Aorta (tissue), 5 donors: ENCODE data around the gene ACTR3. TPM values are rescaled to one million over a fixed set of nuclear protein-coding genes. Genes with fewer than 3 reads are reported as not detected.

Source experiments
- ATAC-seq: fragments of 200-7000 bp; cut with Tn5 transposase; one replicate; pipeline ENCODE4 v1.9.1; 2022; ENCODE audit warnings: moderate library complexity; ENCODE audit not compliant: low FRiP score
- DNase-seq, 2 donors: peaks; one replicate each; pipeline ENCODE4 v3.0.0-alpha.2; 2020
- H3K27ac ChIP-seq, 2 donors: one replicate each; pipeline ENCODE4 v1.5.1; 2013; ENCODE audit warnings: low read length in 2 of 2, mild to moderate bottlenecking in 2 of 2, moderate library complexity in 2 of 2, control low read depth in 1 of 2, inconsistent platforms in 1 of 2, low read depth in 1 of 2
- H3K27me3 ChIP-seq, 2 donors: one replicate each; pipeline ENCODE4 v1.6.1; 2013; ENCODE audit warnings: control low read depth in 1 of 2, low read length in 1 of 2, mild to moderate bottlenecking in 1 of 2, moderate library complexity in 1 of 2; ENCODE audit not compliant: insufficient read depth in 2 of 2, control insufficient read depth in 1 of 2
- H3K36me3 ChIP-seq, 2 donors: one replicate each; pipeline ENCODE4 v1.6.1; 2013; ENCODE audit warnings: control low read depth in 1 of 2, low read length in 1 of 2, mild to moderate bottlenecking in 1 of 2; ENCODE audit not compliant: insufficient read depth in 2 of 2, control insufficient read depth in 1 of 2
- H3K4me1 ChIP-seq, 2 donors: one replicate each; pipeline ENCODE4 v1.6.1; 2013; ENCODE audit warnings: low read length in 2 of 2, control low read depth in 1 of 2, mild to moderate bottlenecking in 1 of 2, moderate library complexity in 1 of 2; ENCODE audit not compliant: insufficient read depth in 2 of 2, control insufficient read depth in 1 of 2
- H3K4me3 ChIP-seq, 2 donors: one replicate each; pipeline ENCODE4 v1.5.1; 2013; ENCODE audit warnings: low read length in 2 of 2, control low read depth in 1 of 2, mild to moderate bottlenecking in 1 of 2
- H3K9me3 ChIP-seq: one replicate; pipeline ENCODE4 v1.6.1; 2013; ENCODE audit warnings: mild to moderate bottlenecking, low read length; ENCODE audit not compliant: control insufficient read depth
- WGBS, 2 donors: extraction: QIAGEN DNeasy Blood & Tissue Kit; methylation state at CpG; one replicate each; pipeline ENCODE4 v1.1.7; 2013; 5-methylcytosine and 5-hydroxymethylcytosine counted together
- intact Hi-C, 2 donors: fragments of 100-400 bp; cut with DNase I; formaldehyde crosslinking; loops; one replicate each; pipeline versions ENCODE4 v1.14.2 to v1.15.0; 2022
- polyA plus RNA-seq, 2 donors: library from polyadenylated mRNA; stranded (reverse); fragments of 200-250 nt; gene quantifications; one replicate each; pipeline ENCODE4 v1.2.3, GENCODE V29; 2013
- total RNA-seq, 2 donors: library from RNA; stranded (reverse); fragmentation: NEBNext Ultra II Directional; extraction: Animal tissue kit (Norgen Biotek cat#: 25700); gene quantifications; one replicate each; pipeline ENCODE4 v1.2.1, GENCODE V29; 2021
- donor health status: healthy with polysubstance abuse.
- donor health status: Bipolar disorder and iron deficiency.
- donor health status: DM: no; HTN: no; CAD: no.
- donor health status: DM: no; HTN: no; CAD: no.
- donor health status: DM: yes; HTN: yes; CAD: no.

ACTR3 gene
- total and polyA plus RNA-seq, 4 donors, result 66.3 to 318 (median 174) TPM

- Histone ChIP-seq H3K4me3 (no peak overlapping the region), H3K27me3 (no peaks in the 10 kb centered on the region), H3K36me3 (no peaks in the 10 kb centered on the region), H3K4me1 (no peaks in the 10 kb centered on the region), H3K27ac (no peak overlapping the region), H3K9me3 (no peaks in the 10 kb centered on the region)
- intact Hi-C loops, result no loop called here
- no peak for DNase-seq
- no peak for ATAC-seq
- 69 to 75% methylated on average over 4 of the region's 4 CpGs for WGBS, 2 donors
These were observed 22.3 kb upstream of the ACTR3 start for GRCh38 chr2:113867571-113867970.

GRCh38 chr2:113869253-113869652 lies 20.6 kb upstream of the ACTR3 start:
- H3K27ac ChIP-seq, result no peak overlapping the region
- H3K27me3 ChIP-seq, result no peaks in the 10 kb centered on the region
- intact Hi-C loops, result no loop called here
- H3K4me1 ChIP-seq, result no peaks in the 10 kb centered on the region
- 80 to 87% methylated on average over 1 of the region's 1 CpG for WGBS, 2 donors
- H3K4me3 ChIP-seq, result no peak overlapping the region
- DNase-seq, result no peak
- no peak for ATAC-seq
- no peaks in the 10 kb centered on the region for H3K9me3 ChIP-seq
- no peaks in the 10 kb centered on the region for H3K36me3 ChIP-seq

GRCh38 chr2:113872201-113872600 lies 17.7 kb upstream of the ACTR3 start:
- H3K36me3 ChIP-seq, result no peaks in the 10 kb centered on the region
- no peak overlapping the region for H3K4me3 ChIP-seq
- no peak for ATAC-seq
- no peak for DNase-seq
- H3K9me3 ChIP-seq, result no peaks in the 10 kb centered on the region
- intact Hi-C loops, result no loop called here
- no peak overlapping the region for H3K27ac ChIP-seq
- WGBS, 2 donors, result 84 to 89% methylated on average over 4 of the region's 4 CpGs
- H3K27me3 ChIP-seq, result no peaks in the 10 kb centered on the region
- H3K4me1 ChIP-seq, result no peaks in the 10 kb centered on the region

GRCh38 chr2:113873867-113874266 lies 16.0 kb upstream of the ACTR3 start:
- no peaks in the 10 kb centered on the region for H3K9me3 ChIP-seq
- H3K27ac ChIP-seq, result no peak overlapping the region
- DNase-seq (no peak), ATAC-seq (no peak)
- no peak overlapping the region for H3K4me3 ChIP-seq
- intact Hi-C loops, result no loop called here
- H3K4me1 ChIP-seq, result peaks cover 0 to 2% of the 10 kb centered on the region in 2 donors
- H3K27me3 ChIP-seq, result no peaks in the 10 kb centered on the region
- WGBS, 2 donors, result 69 to 71% methylated on average over 3 of the region's 3 CpGs
- no peaks in the 10 kb centered on the region for H3K36me3 ChIP-seq

- intact Hi-C loops, result no loop called here
These were observed 14.8 kb upstream of the ACTR3 start for GRCh38 chr2:113875135-113875534.

GRCh38 chr2:113876503-113877387 lies 13.1 kb upstream of the ACTR3 start:
- no peak for ATAC-seq

More at GRCh38 chr2:113875135-113875534, 14.8 kb upstream of the ACTR3 start:
- DNase-seq (no peak), ATAC-seq (no peak)
- H3K27me3 ChIP-seq, result no peaks in the 10 kb centered on the region
- H3K36me3 ChIP-seq, result no peaks in the 10 kb centered on the region
- H3K27ac ChIP-seq, result no peak overlapping the region
- no peaks in the 10 kb centered on the region for H3K9me3 ChIP-seq
- 76 to 79% methylated on average over 2 of the region's 2 CpGs for WGBS, 2 donors
- peaks cover 0 to 2% of the 10 kb centered on the region in 2 donors for H3K4me1 ChIP-seq
- no peak overlapping the region for H3K4me3 ChIP-seq

GRCh38 chr2:113877711-113878598 lies 11.9 kb upstream of the ACTR3 start:
- intact Hi-C loops, result no loop called here
- Histone ChIP-seq H3K27me3 (no peaks in the 10 kb centered on the region), H3K4me3 (no peak overlapping the region), H3K27ac (no peak overlapping the region), H3K9me3 (no peaks in the 10 kb centered on the region), H3K4me1 (peaks cover 0 to 2% of the 10 kb centered on the region in 2 donors), H3K36me3 (no peaks in the 10 kb centered on the region)
- ATAC-seq, result no peak
- DNase-seq, result no peak
- 48 to 58% methylated on average over 4 of the region's 4 CpGs for WGBS, 2 donors

More at GRCh38 chr2:113876503-113877387, 13.1 kb upstream of the ACTR3 start:
- H3K36me3 ChIP-seq, result no peaks in the 10 kb centered on the region
- no peak for DNase-seq
- H3K27me3 ChIP-seq, result no peaks in the 10 kb centered on the region
- no peaks in the 10 kb centered on the region for H3K9me3 ChIP-seq
- intact Hi-C loops, result no loop called here
- H3K4me1 ChIP-seq, result peaks cover 0 to 2% of the 10 kb centered on the region in 2 donors
- H3K27ac ChIP-seq, result no peak overlapping the region
- 74 to 79% methylated on average over 19 of the region's 19 CpGs for WGBS, 2 donors
- H3K4me3 ChIP-seq, result no peak overlapping the region

GRCh38 chr2:113878743-113879142 lies 11.1 kb upstream of the ACTR3 start:
- no peak for ATAC-seq
- 87 to 89% methylated on average over 1 of the region's 1 CpG for WGBS, 2 donors

More at GRCh38 chr2:113878743-113879142, 11.1 kb upstream of the ACTR3 start:
- Histone ChIP-seq H3K27ac (no peak overlapping the region), H3K4me1 (peaks cover 0 to 2% of the 10 kb centered on the region in 2 donors), H3K4me3 (no peak overlapping the region), H3K9me3 (no peaks in the 10 kb centered on the region), H3K27me3 (no peaks in the 10 kb centered on the region), H3K36me3 (no peaks in the 10 kb centered on the region)
- intact Hi-C loops, result no loop called here
- no peak for DNase-seq
